Tibial artery (tissue), 4 donors: ENCODE results near the gene ZBED2.

Experiments
- DNase-seq, 2 donors: peaks; one replicate each; pipeline ENCODE4 v3.0.0-alpha.2; 2019
- H3K27ac ChIP-seq, 2 donors: fragments of 200-600 bp; sonication (generic) in 1 of 2; 1 replicate in 1 of 2; 2 replicates in 1 of 2; pipeline ENCODE4 v1.5.1; 2018 to 2019; ENCODE audit warnings: mild to moderate bottlenecking in 1 of 2
- H3K27me3 ChIP-seq, 2 donors: fragments of 200-600 bp; sonication (generic) in 1 of 2; one replicate each; pipeline versions ENCODE4 v1.5.1 to v1.6.0; 2016 to 2019
- H3K36me3 ChIP-seq, 3 donors: fragments of 200-600 bp; sonication (generic) in 2 of 3; one replicate each; pipeline ENCODE4 v1.5.1; 2016 to 2019; ENCODE audit warnings: mild to moderate bottlenecking in 2 of 3
- H3K4me1 ChIP-seq, 4 donors: fragments of 200-600 bp; sonication (generic) in 2 of 4; 1 replicate in 3 of 4; 2 replicates in 1 of 4; pipeline ENCODE4 v1.5.1; 2016 to 2019
- H3K4me3 ChIP-seq, 2 donors: fragments of 200-600 bp; sonication (generic) in 1 of 2; 1 replicate in 1 of 2; 2 replicates in 1 of 2; pipeline ENCODE4 v1.5.1; 2018 to 2019; ENCODE audit warnings: mild to moderate bottlenecking in 2 of 2
- H3K9me3 ChIP-seq, 3 donors: fragments of 200-600 bp; sonication (generic) in 1 of 3; one replicate each; pipeline ENCODE4 v1.5.1; 2016 to 2019
- CTCF ChIP-seq, 2 experiments: fragments of 200-600 bp in 1 of 2; fragments of 450-650 bp in 1 of 2; IDR thresholded peaks; one replicate each; pipeline ENCODE4 v1.5.1; 2017 to 2019; ENCODE audit warnings: antibody characterized with exemption in 2 of 2, mild to moderate bottlenecking in 1 of 2, moderate library complexity in 1 of 2
- intact Hi-C: fragments of 100-400 bp; cut with DNase I; formaldehyde crosslinking; loops from one replicate; pipeline ENCODE4 v1.15.0; 2023; ENCODE audit warnings: low total_unique reads

The ZBED2 gene

GRCh38 chr3:111548756-111549155 is 46.4 kb downstream of the ZBED2 start:
- Histone ChIP-seq H3K9me3 (no peaks in the 10 kb centered on the region), H3K36me3 (no peaks in the 10 kb centered on the region), H3K4me3 (no peak overlapping the region), H3K27ac (no peak overlapping the region), H3K4me1 (no peaks in the 10 kb centered on the region), H3K27me3 (no peaks in the 10 kb centered on the region)
- TF ChIP-seq CTCF (IDR thresholded peaks at IDR 0.05), result no peak
- intact Hi-C loops, result no loop called here
- DNase-seq, result no peak

GRCh38 chr3:111548092-111548491 is 47.1 kb downstream of the ZBED2 start:
- Histone ChIP-seq H3K36me3 (no peaks in the 10 kb centered on the region), H3K4me3 (no peak overlapping the region), H3K27me3 (no peaks in the 10 kb centered on the region), H3K9me3 (no peaks in the 10 kb centered on the region), H3K27ac (no peak overlapping the region), H3K4me1 (no peaks in the 10 kb centered on the region)
- no peak for TF ChIP-seq CTCF (IDR thresholded peaks at IDR 0.05)
- intact Hi-C loops, result no loop called here
- no peak for DNase-seq

- Histone ChIP-seq H3K4me1 (no peaks in the 10 kb centered on the region), H3K27ac (no peak overlapping the region), H3K36me3 (no peaks in the 10 kb centered on the region), H3K9me3 (no peaks in the 10 kb centered on the region), H3K4me3 (no peak overlapping the region), H3K27me3 (no peaks in the 10 kb centered on the region)
- no peak for TF ChIP-seq CTCF (IDR thresholded peaks at IDR 0.05)
- intact Hi-C loops, result no loop called here
- DNase-seq, result no peak
Measured at GRCh38 chr3:111547631-111548030, 47.5 kb downstream of the ZBED2 start.

- Histone ChIP-seq H3K4me3 (no peak overlapping the region), H3K9me3 (no peaks in the 10 kb centered on the region)
- intact Hi-C loops, result no loop called here
Measured at GRCh38 chr3:111545349-111545748, 49.8 kb downstream of the ZBED2 start.

More at GRCh38 chr3:111545349-111545748, 49.8 kb downstream of the ZBED2 start:
- DNase-seq, result no peak
- TF ChIP-seq CTCF (IDR thresholded peaks at IDR 0.05), result no peak
- Histone ChIP-seq H3K4me1 (no peaks in the 10 kb centered on the region), H3K36me3 (no peaks in the 10 kb centered on the region), H3K27me3 (no peaks in the 10 kb centered on the region), H3K27ac (no peak overlapping the region)
